Mucosa of descending colon (tissue), 3 donors: ENCODE results near the gene DENND5B. TPM values are rescaled to one million over a fixed set of nuclear protein-coding genes. Genes with fewer than 3 reads are reported as not detected.
"Not testable (repeated sequence)": the region's sequence is repeated elsewhere in the genome, so short reads cannot be mapped to it uniquely, and the experiment has no call there.

Experiments used
- ATAC-seq: fragments of 200-7000 bp; cut with Tn5 transposase; one replicate; pipeline ENCODE4 v1.9.1; 2020; ENCODE audit warnings: mild to moderate bottlenecking, moderate library complexity
- DNase-seq, 3 donors: peaks; one replicate each; pipeline ENCODE4 v3.0.0-alpha.2; 2020
- H3K36me3 ChIP-seq: fragments of 200-600 bp; one replicate; pipeline ENCODE4 v1.8.0; 2021; ENCODE audit warnings: low read depth, mild to moderate bottlenecking
- H3K4me1 ChIP-seq: fragments of 200-600 bp; one replicate; pipeline ENCODE4 v1.8.0; 2021; ENCODE audit warnings: low read depth, mild to moderate bottlenecking
- H3K4me3 ChIP-seq: fragments of 200-600 bp; one replicate; pipeline ENCODE4 v1.8.0; 2021; ENCODE audit warnings: mild to moderate bottlenecking
- H3K9me3 ChIP-seq: fragments of 200-600 bp; one replicate; pipeline ENCODE4 v1.8.0; 2021; ENCODE audit warnings: mild to moderate bottlenecking
- intact Hi-C, 2 donors: fragments of 100-400 bp; cut with DNase I in 1 of 2; cut with micrococcal nuclease in 1 of 2; formaldehyde crosslinking; loops; one replicate each; pipeline versions ENCODE4 v1.11.0 to v1.11.1; 2022; cut with DNase I, micrococcal nuclease
- total RNA-seq, 3 donors: library from RNA; stranded (reverse); fragmentation: NEBNext Ultra II Directional in 2 of 3; extraction: Animal tissue kit (Norgen Biotek cat#: 25700) in 2 of 3; gene quantifications; one replicate each; pipeline versions ENCODE4 v1.2.1 to v1.2.4, GENCODE V29; 2021 to 2023
- TF ChIP-seq, protein P1 (sequence below): fragments of 200-600 bp; IDR thresholded peaks from one replicate; pipeline ENCODE4 v1.8.0; 2022; ENCODE audit warnings: antibody characterized with exemption, mild to moderate bottlenecking
- donor health status: DM: no; HTN: no; CAD: no; lungs with moderate emphysema.
- donor health status: DM: no; HTN: no; CAD: no.
- donor health status: DM: no; HTN: yes; CAD: no.

The DENND5B gene
- total RNA-seq, 3 donors from 2014 or later = 10.4 to 20.3 (median 12.8) TPM

DNA sequence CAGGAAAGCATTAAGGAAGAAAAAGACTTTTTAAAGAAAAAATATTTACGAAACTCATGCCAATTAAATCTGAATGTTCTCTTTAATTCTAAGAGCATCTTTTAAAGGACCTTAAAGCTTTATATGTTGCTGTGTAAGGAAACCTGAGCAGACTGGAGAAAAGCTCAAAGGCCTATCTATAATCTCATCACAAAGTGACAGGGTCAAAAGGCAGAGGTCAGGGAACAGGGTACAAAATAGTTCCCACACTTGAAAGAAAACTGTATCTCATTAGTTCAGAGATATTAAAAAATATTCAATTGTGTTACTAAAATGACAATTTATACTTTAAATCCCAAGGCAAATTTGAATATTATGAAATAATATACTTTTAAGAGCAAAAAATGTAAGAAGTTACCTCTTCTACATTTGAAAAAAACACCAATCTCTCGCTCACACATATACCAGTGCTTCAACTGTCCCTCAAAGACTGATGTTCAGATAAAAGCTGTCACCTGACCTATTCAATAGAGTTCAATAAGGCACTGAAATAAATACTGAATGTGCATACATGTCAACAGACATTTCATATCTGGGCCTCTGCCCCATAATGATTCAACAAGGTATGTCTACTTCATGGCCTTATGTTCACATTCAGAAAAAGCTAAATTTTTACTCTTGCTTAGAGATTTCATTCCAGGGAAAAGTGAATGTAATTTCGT is 17.9 kb downstream of the DENND5B start:
- ATAC-seq = no peak
- intact Hi-C loops = no loop called here

DNA sequence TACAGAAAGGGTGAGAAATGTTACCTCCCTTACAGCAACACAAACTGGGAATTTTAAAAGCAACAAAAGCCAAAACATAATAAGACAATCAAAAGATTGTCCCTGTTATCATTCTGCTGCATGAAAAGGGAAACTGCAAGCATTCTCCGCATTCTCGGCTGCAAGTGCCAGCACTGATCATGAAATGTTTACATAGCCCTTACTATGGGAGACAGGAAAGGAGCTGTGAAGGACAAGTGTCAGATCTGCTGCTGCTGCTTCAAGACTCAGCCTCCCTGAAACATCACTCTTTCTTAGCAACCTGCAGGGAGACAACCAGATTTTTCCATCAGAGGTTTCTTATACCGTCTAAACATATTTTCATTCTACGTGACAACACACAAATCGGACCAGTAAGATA is 20.1 kb downstream of the DENND5B start:
- intact Hi-C loops = no loop called here
- Histone ChIP-seq H3K9me3 (no peaks in the 10 kb centered on the region), H3K4me3 (no peak overlapping the region), H3K36me3 (no peaks in the 10 kb centered on the region), H3K4me1 (no peaks in the 10 kb centered on the region)
- ATAC-seq = no peak
- TF ChIP-seq, protein P1, sequence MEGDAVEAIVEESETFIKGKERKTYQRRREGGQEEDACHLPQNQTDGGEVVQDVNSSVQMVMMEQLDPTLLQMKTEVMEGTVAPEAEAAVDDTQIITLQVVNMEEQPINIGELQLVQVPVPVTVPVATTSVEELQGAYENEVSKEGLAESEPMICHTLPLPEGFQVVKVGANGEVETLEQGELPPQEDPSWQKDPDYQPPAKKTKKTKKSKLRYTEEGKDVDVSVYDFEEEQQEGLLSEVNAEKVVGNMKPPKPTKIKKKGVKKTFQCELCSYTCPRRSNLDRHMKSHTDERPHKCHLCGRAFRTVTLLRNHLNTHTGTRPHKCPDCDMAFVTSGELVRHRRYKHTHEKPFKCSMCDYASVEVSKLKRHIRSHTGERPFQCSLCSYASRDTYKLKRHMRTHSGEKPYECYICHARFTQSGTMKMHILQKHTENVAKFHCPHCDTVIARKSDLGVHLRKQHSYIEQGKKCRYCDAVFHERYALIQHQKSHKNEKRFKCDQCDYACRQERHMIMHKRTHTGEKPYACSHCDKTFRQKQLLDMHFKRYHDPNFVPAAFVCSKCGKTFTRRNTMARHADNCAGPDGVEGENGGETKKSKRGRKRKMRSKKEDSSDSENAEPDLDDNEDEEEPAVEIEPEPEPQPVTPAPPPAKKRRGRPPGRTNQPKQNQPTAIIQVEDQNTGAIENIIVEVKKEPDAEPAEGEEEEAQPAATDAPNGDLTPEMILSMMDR = no peak
- DNase-seq = no peak

More for the DNA sequence above, 17.9 kb downstream of the DENND5B start:
- H3K4me3 ChIP-seq = no peak overlapping the region
- no peak for DNase-seq
- TF ChIP-seq, protein P1 = no peak
- no peaks in the 10 kb centered on the region for H3K4me1 ChIP-seq
- H3K36me3 ChIP-seq = no peaks in the 10 kb centered on the region
- H3K9me3 ChIP-seq = no peaks in the 10 kb centered on the region

DNA sequence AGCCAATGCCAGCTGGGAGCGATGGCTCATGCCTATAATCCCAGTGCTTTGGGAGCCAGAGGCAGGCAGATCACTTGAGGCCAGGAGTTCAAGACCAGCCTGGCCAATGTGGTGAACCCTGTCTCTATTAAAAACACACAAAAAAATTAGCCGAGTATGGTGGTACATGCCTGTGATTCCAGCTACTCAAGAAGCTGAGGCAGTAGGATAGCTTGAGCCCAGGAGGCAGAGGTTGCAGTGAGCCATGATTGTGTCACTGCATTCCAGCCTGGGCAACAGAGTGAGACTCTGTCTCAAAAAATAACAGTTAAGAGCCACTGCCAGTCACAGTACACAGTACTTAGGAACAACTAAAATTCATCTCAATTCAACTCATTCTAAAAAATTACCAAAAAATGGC is 21.4 kb downstream of the DENND5B start:
- intact Hi-C loops, DNase-seq, H3K4me3 ChIP-seq, H3K4me1 ChIP-seq, ATAC-seq, H3K9me3 ChIP-seq, H3K36me3 ChIP-seq: not testable (repeated sequence)

DNA sequence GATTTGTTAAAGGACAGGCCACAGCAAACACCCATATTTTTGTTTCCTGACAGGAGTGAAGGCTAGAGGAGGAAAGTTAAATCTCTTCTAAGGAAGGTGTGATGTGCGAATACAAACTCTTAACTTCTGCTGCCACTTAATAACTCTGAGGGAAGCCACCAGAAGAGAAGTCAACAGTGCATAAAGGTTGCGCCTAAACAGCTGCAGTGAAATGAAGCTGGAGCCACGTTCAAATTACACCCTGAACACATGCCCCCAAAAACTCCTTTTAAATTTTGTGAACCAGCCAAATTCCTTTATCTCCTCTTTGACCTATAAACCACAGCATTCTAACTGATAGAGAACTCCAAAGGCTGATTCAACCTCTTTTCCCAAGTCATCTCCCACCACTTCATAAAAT is 22.4 kb downstream of the DENND5B start:
- Histone ChIP-seq H3K4me1 (no peaks in the 10 kb centered on the region), H3K4me3 (no peak overlapping the region), H3K9me3 (no peaks in the 10 kb centered on the region), H3K36me3 (no peaks in the 10 kb centered on the region)
- intact Hi-C loops = no loop called here
- TF ChIP-seq, protein P1 = no peak
- DNase-seq (no peak), ATAC-seq (no peak)

DNA sequence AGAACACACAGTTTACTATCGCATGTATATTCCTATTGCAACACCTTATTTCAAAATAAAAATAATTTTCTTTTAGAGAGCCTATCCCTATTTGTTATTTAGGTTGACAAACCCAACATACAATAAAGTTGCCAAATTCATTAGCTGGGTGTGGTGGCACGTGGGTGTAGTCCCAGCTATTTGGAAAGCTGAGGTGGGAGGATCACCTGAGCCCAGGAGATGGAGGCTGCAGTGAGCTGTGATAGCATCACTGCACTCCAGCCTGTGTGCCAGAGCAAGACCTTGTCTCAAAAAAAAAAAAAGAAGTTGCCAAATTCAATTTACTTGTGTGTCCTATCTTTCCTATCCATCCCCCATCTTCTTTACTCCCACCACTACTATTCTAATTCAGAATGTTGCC is 23.9 kb downstream of the DENND5B start:
- no peaks in the 10 kb centered on the region for H3K9me3 ChIP-seq
- no peaks in the 10 kb centered on the region for H3K4me1 ChIP-seq
- DNase-seq (no peak), ATAC-seq (no peak)
- no peaks in the 10 kb centered on the region for H3K36me3 ChIP-seq
- H3K4me3 ChIP-seq = no peak overlapping the region
- intact Hi-C loops = no loop called here
- TF ChIP-seq, protein P1 = no peak

DNA sequence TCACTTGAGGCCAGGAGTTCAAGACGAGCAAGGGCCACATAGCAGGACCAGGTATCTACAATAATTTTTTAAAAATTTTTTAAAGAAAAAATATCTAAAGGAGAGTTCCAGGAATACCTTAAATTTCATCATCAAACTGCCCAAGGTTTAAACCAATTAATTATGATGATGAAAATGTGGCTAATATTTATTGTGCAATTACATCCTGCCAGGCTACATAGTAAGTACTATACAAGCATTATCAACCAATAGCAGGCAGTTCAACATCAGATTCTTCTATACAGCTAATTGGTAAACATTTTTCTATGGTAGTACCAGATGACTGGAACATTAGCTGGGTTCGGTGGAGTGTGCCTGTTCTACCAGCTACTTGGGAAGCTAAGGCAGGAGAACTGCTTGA is 24.4 kb downstream of the DENND5B start:
- TF ChIP-seq, protein P1 = no peak
- DNase-seq = no peak
- Histone ChIP-seq H3K9me3 (no peaks in the 10 kb centered on the region), H3K4me3 (no peak overlapping the region), H3K36me3 (no peaks in the 10 kb centered on the region), H3K4me1 (no peaks in the 10 kb centered on the region)
- no peak for ATAC-seq
- intact Hi-C loops = no loop called here
